Activated CD8-positive, alpha-beta memory T cell treated with anti-CD3 and anti-CD28 coated beads, Interleukin-2, amount 10 ng/mL, durations not matched to agents 7 days and 5 days (primary cell): ENCODE measurements around the gene SNX30. TPM values are rescaled to one million over a fixed set of nuclear protein-coding genes. Genes with fewer than 3 reads are reported as not detected.

Experiments used
- ATAC-seq: fragments of 150-1000 bp; cut with Tn5 transposase; one replicate; pipeline ENCODE4 v1.10.0; 2021; ENCODE audit warnings: moderate library complexity
- CTCF ChIA-PET: fragments of 350-600 bp; sonication (Branson Sonifier 250); formaldehyde crosslinking; loops from one replicate; lab custom pipeline; 2021; ENCODE audit warnings: antibody characterized with exemption; lab: Charles Lee
- DNase-seq: peaks from one replicate; pipeline ENCODE4 v3.0.0-alpha.2; 2020
- H3K27ac Mint-ChIP-seq: one replicate; pipeline ENCODE4 v1.8.0; 2021; ENCODE audit warnings: mild to moderate bottlenecking, mixed read lengths
- H3K27me3 Mint-ChIP-seq: one replicate; pipeline ENCODE4 v1.8.0; 2021; ENCODE audit warnings: mixed read lengths
- H3K36me3 Mint-ChIP-seq: one replicate; pipeline ENCODE4 v1.8.0; 2021; ENCODE audit warnings: mild to moderate bottlenecking, mixed read lengths
- H3K4me1 Mint-ChIP-seq: one replicate; pipeline ENCODE4 v1.8.0; 2021; ENCODE audit warnings: mixed read lengths
- H3K4me3 Mint-ChIP-seq: one replicate; pipeline ENCODE4 v1.8.0; 2021; ENCODE audit warnings: mild to moderate bottlenecking, moderate library complexity, mixed read lengths
- H3K9me3 Mint-ChIP-seq: one replicate; pipeline ENCODE4 v1.8.0; 2022; ENCODE audit warnings: low read depth, mixed read lengths
- total RNA-seq, 2 experiments: library from RNA; stranded (reverse); gene quantifications; one replicate each; pipeline ENCODE4 v1.2.3, GENCODE V29; 2021

The SNX30 gene
- total RNA-seq, 2 experiments from 2014 or later = 2.3 to 3.6 TPM

DNA sequence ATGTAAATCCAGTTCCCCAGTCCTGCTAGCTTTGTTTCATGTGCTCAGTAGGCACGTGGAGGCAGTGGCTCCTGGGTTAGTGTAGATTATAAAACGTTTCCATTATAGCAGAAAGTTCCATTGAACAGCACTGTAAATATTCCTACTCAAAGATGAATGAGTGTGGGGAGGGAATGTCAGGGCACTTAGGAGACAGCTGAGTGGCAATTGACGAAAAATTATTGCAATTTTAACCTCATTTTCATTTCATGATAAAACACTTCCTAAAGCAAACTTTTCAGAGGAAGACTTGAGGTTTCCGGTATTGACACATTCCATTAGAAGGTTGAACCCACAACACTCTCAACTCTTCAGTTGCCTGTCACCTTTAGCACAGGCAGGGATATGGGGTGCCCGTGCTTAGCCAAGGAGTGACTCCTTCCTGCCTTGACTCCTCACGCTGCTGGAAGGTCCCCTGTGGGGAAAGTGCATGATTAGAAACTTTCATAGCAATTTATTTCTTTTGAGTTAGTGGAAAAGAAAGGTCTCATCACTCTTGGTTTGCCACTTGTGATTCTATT lies 98.9 kb downstream of the SNX30 start:
- CTCF ChIA-PET = interaction anchor here (1.0 kb wide), 1 partner anchor 53 kb away, joined by 3 read pairs; no protein-coding TSS in a partner anchor
- H3K27me3 Mint-ChIP-seq = no peaks in the 10 kb centered on the region
- no peak overlapping the region for H3K4me3 Mint-ChIP-seq
- H3K36me3 Mint-ChIP-seq = no peaks in the 10 kb centered on the region
- H3K4me1 Mint-ChIP-seq = peaks cover 10% of the 10 kb centered on the region
- no peak for DNase-seq
- H3K9me3 Mint-ChIP-seq = no peaks in the 10 kb centered on the region
- no peak overlapping the region for H3K27ac Mint-ChIP-seq
- ATAC-seq = no peak

DNA sequence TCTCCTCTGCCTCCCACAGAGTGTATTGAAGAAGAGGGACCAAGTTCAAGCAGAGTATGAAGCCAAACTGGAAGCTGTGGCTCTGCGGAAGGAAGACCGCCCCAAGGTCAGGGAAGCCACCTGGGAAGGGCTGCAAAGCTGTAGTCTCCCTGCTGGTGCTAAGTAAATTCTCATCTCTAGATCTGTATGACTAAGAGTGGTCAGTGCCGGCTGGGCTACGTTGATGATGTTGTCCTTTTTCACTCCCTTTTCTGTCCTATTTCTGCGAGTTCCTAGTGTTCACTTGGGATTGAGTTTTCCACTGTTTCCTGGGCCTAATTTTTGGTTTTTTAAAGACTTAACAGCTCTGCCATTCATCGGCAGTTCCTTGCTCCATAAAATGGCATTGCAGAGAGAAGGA lies 100.3 kb downstream of the SNX30 start:
- Mint-ChIP-seq H3K27ac (no peak overlapping the region), H3K4me3 (no peak overlapping the region), H3K27me3 (no peaks in the 10 kb centered on the region), H3K36me3 (no peaks in the 10 kb centered on the region), H3K9me3 (no peaks in the 10 kb centered on the region), H3K4me1 (peaks cover 2% of the 10 kb centered on the region)
- ATAC-seq = no peak
- CTCF ChIA-PET = interaction anchor here (1.2 kb wide), 1 partner anchor 52 kb away, joined by 5 read pairs; no protein-coding TSS in a partner anchor
- DNase-seq = no peak

DNA sequence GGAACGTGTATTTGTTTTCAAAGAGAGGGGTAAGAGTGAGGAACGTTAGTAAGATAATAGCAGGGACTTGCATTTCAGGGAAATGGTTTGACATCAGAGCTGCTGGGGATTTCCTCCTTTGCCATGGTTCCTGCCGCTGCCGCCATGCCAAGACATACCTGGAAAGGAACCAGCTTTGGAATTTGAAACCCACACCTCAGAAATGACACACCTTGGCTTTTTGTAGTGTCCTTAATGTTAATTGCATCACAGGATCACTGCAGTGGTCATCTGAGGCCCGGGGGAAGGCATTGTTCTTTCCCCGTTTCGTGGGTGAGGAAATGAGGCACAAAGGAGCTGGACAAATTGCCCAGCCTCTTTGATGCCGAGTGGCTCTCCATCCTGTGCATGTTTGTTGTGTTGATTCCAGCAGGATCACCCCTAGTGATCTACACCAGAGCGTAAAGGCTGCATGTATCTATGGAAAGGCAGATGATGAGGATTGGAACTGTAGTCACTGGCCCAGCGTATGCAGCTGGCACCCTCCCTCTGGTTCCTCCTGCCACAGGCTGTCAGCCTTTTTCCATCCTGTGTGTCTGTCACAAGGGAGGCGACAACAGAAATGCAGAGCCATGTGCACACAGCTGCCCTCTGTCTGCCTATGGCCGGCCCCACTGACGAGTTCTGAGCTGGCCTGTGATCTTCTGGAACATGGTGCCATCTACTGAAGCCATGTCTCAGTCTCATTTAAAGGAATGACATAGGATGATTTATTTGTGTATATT lies 102.4 kb downstream of the SNX30 start:
- no peak for ATAC-seq
- no peak overlapping the region for H3K27ac Mint-ChIP-seq
- no peaks in the 10 kb centered on the region for H3K9me3 Mint-ChIP-seq
- H3K36me3 Mint-ChIP-seq = no peaks in the 10 kb centered on the region
- H3K4me1 Mint-ChIP-seq = peaks cover 2% of the 10 kb centered on the region
- H3K27me3 Mint-ChIP-seq = no peaks in the 10 kb centered on the region
- CTCF ChIA-PET = no interaction called here
- no peak overlapping the region for H3K4me3 Mint-ChIP-seq
- no peak for DNase-seq

- ATAC-seq (no peak), DNase-seq (no peak)
- Mint-ChIP-seq H3K9me3 (no peaks in the 10 kb centered on the region), H3K36me3 (no peaks in the 10 kb centered on the region), H3K27ac (no peak overlapping the region), H3K4me3 (no peak overlapping the region), H3K27me3 (no peaks in the 10 kb centered on the region), H3K4me1 (no peaks in the 10 kb centered on the region)
- CTCF ChIA-PET = interaction anchor here (2.6 kb wide), 1 partner anchor 49 kb away, joined by 13 read pairs; no protein-coding TSS in a partner anchor
These were observed 103.5 kb downstream of the SNX30 start for GRCh38 chr9:112853882-112854585.

GRCh38 chr9:112854657-112855056 lies 104.1 kb downstream of the SNX30 start:
- CTCF ChIA-PET = interaction anchor here (2.6 kb wide), 1 partner anchor 48 kb away, joined by 13 read pairs; no protein-coding TSS in a partner anchor
- DNase-seq (no peak), ATAC-seq (no peak)
- no peaks in the 10 kb centered on the region for H3K27me3 Mint-ChIP-seq
- H3K27ac Mint-ChIP-seq = no peak overlapping the region
- H3K36me3 Mint-ChIP-seq = no peaks in the 10 kb centered on the region
- H3K4me3 Mint-ChIP-seq = no peak overlapping the region
- no peaks in the 10 kb centered on the region for H3K4me1 Mint-ChIP-seq
- H3K9me3 Mint-ChIP-seq = no peaks in the 10 kb centered on the region

- Mint-ChIP-seq H3K27ac (no peak overlapping the region), H3K4me1 (no peaks in the 10 kb centered on the region), H3K4me3 (no peak overlapping the region), H3K27me3 (no peaks in the 10 kb centered on the region), H3K36me3 (no peaks in the 10 kb centered on the region), H3K9me3 (no peaks in the 10 kb centered on the region)
- CTCF ChIA-PET = interaction anchor here (1.3 to 2.6 kb wide), 2 partner anchors 10 to 46 kb away, joined by 4 to 13 read pairs; no protein-coding TSS in a partner anchor
- DNase-seq = no peak
- no peak for ATAC-seq
These were observed 105.6 kb downstream of the SNX30 start for GRCh38 chr9:112856200-112856599.

- Mint-ChIP-seq H3K27me3 (no peaks in the 10 kb centered on the region), H3K36me3 (no peaks in the 10 kb centered on the region), H3K4me1 (no peaks in the 10 kb centered on the region), H3K4me3 (no peak overlapping the region), H3K27ac (no peak overlapping the region), H3K9me3 (no peaks in the 10 kb centered on the region)
- no peak for ATAC-seq
- CTCF ChIA-PET = no interaction called here
- DNase-seq = no peak
These were observed 106.3 kb downstream of the SNX30 start for GRCh38 chr9:112856843-112857242.

DNA sequence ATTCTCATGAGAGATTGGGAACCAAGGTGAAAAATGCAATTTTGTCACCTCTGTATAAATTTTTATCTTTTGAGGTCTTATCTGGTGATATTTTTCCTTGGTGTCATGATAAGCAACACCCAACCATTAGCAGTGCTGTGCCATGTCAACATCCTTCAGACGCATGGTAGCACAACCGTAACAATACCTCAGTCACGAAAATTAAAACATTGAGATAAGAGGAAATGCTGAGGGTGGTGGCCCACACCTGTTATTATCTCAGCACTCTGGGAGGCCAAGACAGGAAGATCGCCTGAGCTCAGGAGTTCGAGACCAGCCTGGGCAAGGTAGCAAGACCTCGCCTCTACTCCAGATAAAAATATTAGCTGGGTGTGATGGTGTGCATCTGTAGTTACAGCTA lies 107.4 kb downstream of the SNX30 start:
- H3K36me3 Mint-ChIP-seq = no peaks in the 10 kb centered on the region
- CTCF ChIA-PET = no interaction called here

DNA sequence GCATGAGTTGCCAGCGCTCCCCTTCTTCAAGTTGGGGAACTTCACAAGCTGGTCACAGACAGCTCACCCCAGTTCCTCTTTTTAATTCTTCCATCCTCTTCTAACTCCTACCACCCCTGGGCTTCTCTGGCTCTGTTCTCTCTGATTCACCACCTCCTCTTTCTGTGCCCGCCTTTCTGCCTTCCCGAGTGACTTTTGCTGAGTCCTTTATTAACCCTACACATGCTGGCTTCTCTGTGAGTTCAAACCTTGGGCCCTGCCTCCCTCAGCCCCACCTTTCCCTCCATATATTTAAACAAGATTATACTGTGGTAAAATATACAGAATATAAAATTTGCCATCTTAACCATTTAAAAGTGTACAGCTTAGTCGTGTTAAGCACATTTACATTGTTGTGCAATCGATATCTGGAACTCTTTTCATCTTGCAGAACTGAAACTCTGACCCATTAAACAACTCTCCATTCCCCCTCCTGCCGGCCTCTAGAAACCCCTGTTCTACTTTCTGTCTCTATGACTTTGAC lies 108.1 kb downstream of the SNX30 start:
- H3K4me1 Mint-ChIP-seq = peaks cover 6% of the 10 kb centered on the region
- no peak overlapping the region for H3K27ac Mint-ChIP-seq
- no peaks in the 10 kb centered on the region for H3K9me3 Mint-ChIP-seq
- H3K36me3 Mint-ChIP-seq = no peaks in the 10 kb centered on the region
- no peaks in the 10 kb centered on the region for H3K27me3 Mint-ChIP-seq
- H3K4me3 Mint-ChIP-seq = no peak overlapping the region
- ATAC-seq (no peak), DNase-seq (no peak)
- CTCF ChIA-PET = no interaction called here

More for the DNA sequence above, 107.4 kb downstream of the SNX30 start:
- Mint-ChIP-seq H3K4me3 (no peak overlapping the region), H3K4me1 (peaks cover 3% of the 10 kb centered on the region), H3K27me3 (no peaks in the 10 kb centered on the region), H3K27ac (no peak overlapping the region), H3K9me3 (no peaks in the 10 kb centered on the region)
- ATAC-seq = no peak
- no peak for DNase-seq

DNA sequence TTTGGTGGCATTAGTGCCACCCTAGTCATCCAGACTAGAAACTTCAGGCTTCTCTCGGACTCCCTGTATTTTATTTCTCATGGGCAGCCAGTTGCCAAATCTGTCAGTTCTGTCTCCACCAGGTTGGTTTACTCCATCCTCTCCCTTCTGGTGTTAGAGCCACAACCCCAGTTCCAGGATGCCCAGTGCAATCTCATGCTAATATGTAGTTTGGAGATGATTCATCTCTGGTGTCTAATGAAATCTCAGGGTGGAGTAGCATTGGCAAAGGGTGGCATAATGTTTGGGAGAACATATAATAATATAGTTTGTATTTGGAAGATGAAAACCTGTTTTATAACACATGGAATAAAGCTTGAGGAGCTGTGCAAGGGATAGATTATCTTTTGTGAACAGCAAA lies 109.9 kb downstream of the SNX30 start:
- Mint-ChIP-seq H3K27ac (no peak overlapping the region), H3K4me3 (no peak overlapping the region), H3K4me1 (peaks cover 9% of the 10 kb centered on the region), H3K36me3 (no peaks in the 10 kb centered on the region), H3K27me3 (no peaks in the 10 kb centered on the region), H3K9me3 (no peaks in the 10 kb centered on the region)
- ATAC-seq (no peak), DNase-seq (no peak)
- CTCF ChIA-PET = interaction anchor here (0.8 to 1.3 kb wide), 3 partner anchors 14 to 42 kb away, joined by 3 read pairs; no protein-coding TSS in a partner anchor

GRCh38 chr9:112861155-112861554 lies 110.6 kb downstream of the SNX30 start:
- no peak overlapping the region for H3K4me3 Mint-ChIP-seq
- H3K9me3 Mint-ChIP-seq = no peaks in the 10 kb centered on the region
- peaks cover 9% of the 10 kb centered on the region for H3K4me1 Mint-ChIP-seq
- H3K27ac Mint-ChIP-seq = no peak overlapping the region
- CTCF ChIA-PET = interaction anchor here (0.8 to 1.3 kb wide), 2 partner anchors 15 to 42 kb away, joined by 3 read pairs; no protein-coding TSS in a partner anchor
- H3K27me3 Mint-ChIP-seq = no peaks in the 10 kb centered on the region
- no peaks in the 10 kb centered on the region for H3K36me3 Mint-ChIP-seq
- DNase-seq (no peak), ATAC-seq (no peak)

- no peak overlapping the region for H3K27ac Mint-ChIP-seq
- peaks cover 9% of the 10 kb centered on the region for H3K4me1 Mint-ChIP-seq
- ATAC-seq = no peak
- no peaks in the 10 kb centered on the region for H3K36me3 Mint-ChIP-seq
- H3K27me3 Mint-ChIP-seq = no peaks in the 10 kb centered on the region
- H3K9me3 Mint-ChIP-seq = no peaks in the 10 kb centered on the region
- CTCF ChIA-PET = no interaction called here
- no peak for DNase-seq
- H3K4me3 Mint-ChIP-seq = no peak overlapping the region
These were observed 111.3 kb downstream of the SNX30 start for GRCh38 chr9:112861638-112862555.
